ENCODE data around the gene SLCO2B1.

The SLCO2B1 gene

GRCh38 chr11:75189911-75190310, 39.0 kb downstream of the SLCO2B1 start:
- DNase-seq (ENCODE audit: low read depth, low spot score): no peak
- TF ChIP-seq CTCF (IDR thresholded peaks at IDR 0.05; ENCODE audit: low read depth, low read length): no peak
- no peak overlapping the region for H3K4me3 ChIP-seq (ENCODE audit: low read depth, low read length)
- in situ Hi-C loops (cut with HindIII; ENCODE audit: low sequenced_read_pairs): no loop called here

GRCh38 chr11:75190652-75191329, 39.9 kb downstream of the SLCO2B1 start:
- no peak for TF ChIP-seq CTCF (IDR thresholded peaks at IDR 0.05; ENCODE audit: low read depth, low read length)
- in situ Hi-C loops (cut with HindIII; ENCODE audit: low sequenced_read_pairs): no loop called here
- H3K4me3 ChIP-seq (ENCODE audit: low read depth, low read length): no peak overlapping the region
- DNase-seq (ENCODE audit: low read depth, low spot score): no peak

- TF ChIP-seq CTCF (IDR thresholded peaks at IDR 0.05; ENCODE audit: low read depth, low read length): no peak
- in situ Hi-C loops (cut with HindIII; ENCODE audit: low sequenced_read_pairs): no loop called here
- DNase-seq (ENCODE audit: low read depth, low spot score): no peak
- no peak overlapping the region for H3K4me3 ChIP-seq (ENCODE audit: low read depth, low read length)
Observed at GRCh38 chr11:75191330-75191717, 40.4 kb downstream of the SLCO2B1 start.

GRCh38 chr11:75193271-75193670, 42.4 kb downstream of the SLCO2B1 start:
- in situ Hi-C loops (cut with HindIII; ENCODE audit: low sequenced_read_pairs): no loop called here
- DNase-seq (ENCODE audit: low read depth, low spot score): no peak
- no peak overlapping the region for H3K4me3 ChIP-seq (ENCODE audit: low read depth, low read length)
- TF ChIP-seq CTCF (IDR thresholded peaks at IDR 0.05; ENCODE audit: low read depth, low read length): no peak

GRCh38 chr11:75193711-75194110, 42.8 kb downstream of the SLCO2B1 start:
- in situ Hi-C loops (cut with HindIII; ENCODE audit: low sequenced_read_pairs): no loop called here
- DNase-seq (ENCODE audit: low read depth, low spot score): no peak
- no peak for TF ChIP-seq CTCF (IDR thresholded peaks at IDR 0.05; ENCODE audit: low read depth, low read length)
- no peak overlapping the region for H3K4me3 ChIP-seq (ENCODE audit: low read depth, low read length)

- no peak for TF ChIP-seq CTCF (IDR thresholded peaks at IDR 0.05; ENCODE audit: low read depth, low read length)
- DNase-seq (ENCODE audit: low read depth, low spot score): no peak
- in situ Hi-C loops (cut with HindIII; ENCODE audit: low sequenced_read_pairs): no loop called here
- H3K4me3 ChIP-seq (ENCODE audit: low read depth, low read length): no peak overlapping the region
Observed at GRCh38 chr11:75194147-75194546, 43.2 kb downstream of the SLCO2B1 start.

Data from astrocyte of the spinal cord (primary cell).